Activated gamma-delta T cell treated with anti-CD3 and anti-CD28 coated beads, Interleukin-2, amount 50 U/mL, for 16 hours (primary cell): Measurements from ENCODE around the gene SPIN1.

Experiments
- DNase-seq: peaks from one replicate; pipeline ENCODE4 v3.0.0-alpha.2; 2020; ENCODE audit warnings: low read depth

Gene SPIN1

GRCh38 chr9:88436379-88436778 lies 48.1 kb downstream of the SPIN1 start:
- no peak for DNase-seq

- no peak for DNase-seq
Measured at GRCh38 chr9:88437210-88438146, 49.2 kb downstream of the SPIN1 start.

GRCh38 chr9:88438811-88439210 lies 50.6 kb downstream of the SPIN1 start:
- no peak for DNase-seq

GRCh38 chr9:88441301-88442007 lies 53.2 kb downstream of the SPIN1 start:
- DNase-seq: no peak

GRCh38 chr9:88443480-88444113 lies 55.4 kb downstream of the SPIN1 start:
- no peak for DNase-seq

GRCh38 chr9:88446728-88447127 lies 58.5 kb downstream of the SPIN1 start:
- DNase-seq: no peak

- DNase-seq: no peak
Measured at GRCh38 chr9:88447431-88447830, 59.2 kb downstream of the SPIN1 start.

GRCh38 chr9:88451160-88451559 lies 62.9 kb downstream of the SPIN1 start:
- DNase-seq: no peak

GRCh38 chr9:88458716-88459465 lies 70.6 kb downstream of the SPIN1 start:
- no peak for DNase-seq

- no peak for DNase-seq
Measured at GRCh38 chr9:88460587-88461332, 72.5 kb downstream of the SPIN1 start.

- no peak for DNase-seq
Measured at GRCh38 chr9:88462191-88462590, 73.9 kb downstream of the SPIN1 start.

GRCh38 chr9:88464851-88465250 lies 76.6 kb downstream of the SPIN1 start:
- no peak for DNase-seq

- DNase-seq: no peak
Measured at GRCh38 chr9:88468226-88468625, 80.0 kb downstream of the SPIN1 start.

- no peak for DNase-seq
Measured at GRCh38 chr9:88476491-88477271, 88.4 kb downstream of the SPIN1 start.

- DNase-seq: no peak
Measured at GRCh38 chr9:88477300-88477751, 89.1 kb downstream of the SPIN1 start.

GRCh38 chr9:88478246-88478645 lies 90.0 kb downstream of the SPIN1 start:
- DNase-seq: no peak

- no peak for DNase-seq
Measured at GRCh38 chr9:88481933-88482332, 93.7 kb downstream of the SPIN1 start.

GRCh38 chr9:88488166-88488565 lies 99.9 kb downstream of the SPIN1 start:
- DNase-seq: no peak

GRCh38 chr9:88494983-88495721 lies 106.9 kb downstream of the SPIN1 start:
- DNase-seq: no peak

GRCh38 chr9:88497224-88497623 lies 109.0 kb downstream of the SPIN1 start:
- no peak for DNase-seq
